PC-3 (cell line): ENCODE results near the gene ZNF789. TPM values are rescaled to one million over a fixed set of nuclear protein-coding genes. Genes with fewer than 3 reads are reported as not detected.

Source experiments
- ATAC-seq: fragments of 200-7000 bp; cut with Tn5 transposase; 2 replicates; pipeline ENCODE4 v1.9.1; 2020; ENCODE audit warnings: mild to moderate bottlenecking, moderate library complexity
- Bru-seq: library from RNA; stranded (reverse); fragments of 400-500 nt; gene quantifications from one replicate; lab custom pipeline; 2021; lab: Mats Ljungman, UMichigan
- BruChase-seq, 2 experiments: library from RNA; stranded (reverse); fragments of 400-500 nt; gene quantifications; one replicate each; lab custom pipeline; 2021; lab: Mats Ljungman, UMichigan
- BruUV-seq: library from RNA; stranded (reverse); fragments of 400-500 nt; replicated peaks from 2 replicates; lab custom pipeline; 2021; lab: Mats Ljungman, UMichigan
- CTCF ChIA-PET: fragments of 300-600 bp; sonication (Branson Sonifier 250); formaldehyde crosslinking; loops from one replicate; lab custom pipeline; 2022; ENCODE audit warnings: antibody characterized with exemption; lab: Charles Lee
- POLR2A ChIA-PET: fragments of 300-600 bp; sonication (Branson Sonifier 250); formaldehyde crosslinking; loops from one replicate; lab custom pipeline; 2022; ENCODE audit warnings: antibody characterized with exemption; ENCODE audit not compliant: unreplicated experiment; lab: Charles Lee
- DNase-seq: peaks from one replicate; pipeline ENCODE4 v3.0.0-alpha.2; 2015
- H2AFZ ChIP-seq: fragments of 300-600 bp; sonication (generic); 2 replicates; pipeline ENCODE4 v1.6.0; 2016; ENCODE audit warnings: antibody characterized with exemption, low read length
- H3F3A ChIP-seq: fragments of 300-600 bp; sonication (generic); one replicate; pipeline ENCODE4 v1.6.0; 2017; ENCODE audit warnings: antibody characterized with exemption, low read length, control low read depth, mild to moderate bottlenecking; ENCODE audit not compliant: unreplicated experiment
- H3K27ac ChIP-seq: fragments of 300-600 bp; sonication (generic); 2 replicates; pipeline ENCODE4 v1.5.1; 2016; ENCODE audit warnings: mild to moderate bottlenecking, low read length
- H3K27me3 ChIP-seq: fragments of 300-600 bp; sonication (generic); 2 replicates; pipeline ENCODE4 v1.6.1; 2016; ENCODE audit warnings: low read length, mixed read lengths
- H3K36me3 ChIP-seq: fragments of 300-600 bp; sonication (generic); 2 replicates; pipeline ENCODE4 v1.6.1; 2016; ENCODE audit warnings: low read depth, mixed run types, low read length, mixed read lengths
- H3K4me1 ChIP-seq: fragments of 300-600 bp; sonication (generic); 2 replicates; pipeline ENCODE4 v1.5.1; 2016; ENCODE audit warnings: low read length; ENCODE audit not compliant: insufficient read depth
- H3K4me2 ChIP-seq: fragments of 300-600 bp; sonication (generic); 2 replicates; pipeline ENCODE4 v1.6.0; 2016; ENCODE audit warnings: low read length
- H3K4me3 ChIP-seq: fragments of 300-600 bp; sonication (generic); 2 replicates; pipeline ENCODE4 v1.5.1; 2016; ENCODE audit warnings: mild to moderate bottlenecking, low read length, mixed read lengths
- H3K79me2 ChIP-seq: fragments of 300-600 bp; sonication (generic); 2 replicates; pipeline ENCODE4 v1.6.1; 2017; ENCODE audit warnings: low read length, mixed read lengths
- H3K9ac ChIP-seq: fragments of 300-600 bp; sonication (generic); 2 replicates; pipeline ENCODE4 v1.6.0; 2016; ENCODE audit warnings: mild to moderate bottlenecking, low read length
- H3K9me2 ChIP-seq: fragments of 300-600 bp; sonication (generic); replicated peaks from 2 replicates; pipeline ENCODE4 v1.6.1; 2016; ENCODE audit warnings: mixed run types, low read length, mixed read lengths
- H3K9me3 ChIP-seq: fragments of 300-600 bp; sonication (generic); 2 replicates; pipeline ENCODE4 v1.6.1; 2016; ENCODE audit warnings: low read length, mixed read lengths
- H4K20me1 ChIP-seq: fragments of 300-600 bp; sonication (generic); 2 replicates; pipeline ENCODE4 v1.6.1; 2016; ENCODE audit warnings: low read length, mixed read lengths
- CTCF ChIP-seq: fragments of 300-600 bp; sonication (generic); conservative IDR thresholded peaks from 2 replicates; pipeline ENCODE4 v1.5.1; 2017; ENCODE audit warnings: antibody characterized with exemption, low read depth, mild to moderate bottlenecking, low read length
- EZH2 ChIP-seq: fragments of 300-600 bp; sonication (generic); IDR thresholded peaks from one replicate; pipeline ENCODE4 v1.6.1; 2017; ENCODE audit warnings: antibody characterized with exemption, mild to moderate bottlenecking, low read length; ENCODE audit not compliant: unreplicated experiment
- EZH2phosphoT487 ChIP-seq: fragments of 300-600 bp; sonication (generic); IDR thresholded peaks from 2 replicates; pipeline ENCODE4 v1.6.1; 2018; ENCODE audit warnings: mild to moderate bottlenecking, antibody characterized with exemption, low read length, borderline replicate concordance
- intact Hi-C: fragments of 100-400 bp; cut with micrococcal nuclease; formaldehyde crosslinking; loops from 2 replicates; pipeline ENCODE4 v1.9.0; 2023
- long read RNA-seq: library from polyadenylated mRNA; unstranded; transcript quantifications from one replicate; pipeline ENCODE4 v2.0.0, GENCODE V29; 2021; ENCODE audit not compliant: unreplicated experiment
- total RNA-seq: library from RNA; depleted of rRNA; stranded (reverse); fragments of >200 nt; gene quantifications from 2 replicates; pipeline ENCODE4 v1.2.3, GENCODE V29; 2014; rRNA removed

ZNF789 gene
- total RNA-seq = 6.6 and 8.3 TPM in 2 replicates
- percentile 68 among the genes with signal in this experiment for Bru-seq, nascent RNA
- percentile 76 among the genes with signal in this experiment for BruChase-seq, experiment 1, labeled RNA remaining after a 6-hour chase
- percentile 71 among the genes with signal in this experiment for BruChase-seq, experiment 2, labeled RNA remaining after a 2-hour chase
- long read RNA-seq, partial matches to known transcripts = 1 of 40 reads
- long read RNA-seq, other reads (novel, unspliced or antisense) = 34 of 40 reads

- no peaks in the 10 kb centered on the region for H3K9me2 ChIP-seq
- ChIA-PET POLR2A (no interaction called here), CTCF (interaction anchor here (0.6 kb wide), 1 partner anchor 521 kb away, joined by 3 read pairs; no protein-coding TSS in a partner anchor)
- intact Hi-C loops = loop anchor here (2.0 kb wide), 1 partner anchor 34 kb away; no protein-coding TSS in a partner anchor
- H3K27me3 ChIP-seq = no peaks in the 10 kb centered on the region
- peaks cover 5% of the 10 kb centered on the region; the same call in 1 of the 2 replicates for H3K4me1 ChIP-seq
- TSS peak; percentile 81 for BruUV-seq
- no peaks in the 10 kb centered on the region; the same call in 1 of the 2 replicates for H3K36me3 ChIP-seq
- H3K4me2 ChIP-seq = peak within 1 kb of the TSS; percentile 95
- H3K27ac ChIP-seq = peak within 1 kb of the TSS; percentile 83
- H2AFZ ChIP-seq = peak within 1 kb of the TSS; percentile 83
- peak; percentile 95 for DNase-seq
- H3K79me2 ChIP-seq = peaks cover 48% of the 10 kb centered on the region
- H3K9ac ChIP-seq = peak within 1 kb of the TSS; percentile 93
- H4K20me1 ChIP-seq = no peaks in the 10 kb centered on the region
- H3K4me3 ChIP-seq = peak within 1 kb of the TSS; percentile 83
- no peaks in the 10 kb centered on the region for H3K9me3 ChIP-seq
- no peaks in the 10 kb centered on the region for H3F3A ChIP-seq
- ATAC-seq = peak; percentile 97
- TF ChIP-seq EZH2 = no peak
- no peak for TF ChIP-seq CTCF
- TF ChIP-seq EZH2phosphoT487 = no peak
These were observed at the start of gene ZNF789 for GRCh38 chr7:99472561-99473314. Gene ZNF789, plus strand, starts transcription at chr7:99472890. Its CDS starts 3,567 bp downstream, at chr7:99476457.

- Histone ChIP-seq H3F3A (no peaks in the 10 kb centered on the region), H3K4me2 (no peak overlapping the region), H2AFZ (no peak overlapping the region), H3K36me3 (peaks cover 4% of the 10 kb centered on the region; the same call in 1 of the 2 replicates), H3K27me3 (no peaks in the 10 kb centered on the region), H3K9ac (no peak overlapping the region), H3K9me3 (no peaks in the 10 kb centered on the region), H3K27ac (no peak overlapping the region), H3K4me3 (no peak overlapping the region), H4K20me1 (no peaks in the 10 kb centered on the region), H3K79me2 (no peaks in the 10 kb centered on the region), H3K4me1 (no peaks in the 10 kb centered on the region), H3K9me2 (no peaks in the 10 kb centered on the region)
- TF ChIP-seq EZH2 (no peak), CTCF (no peak), EZH2phosphoT487 (no peak)
- POLR2A ChIA-PET = no interaction called here
- DNase-seq (no peak), ATAC-seq (no peak)
- CTCF ChIA-PET = no interaction called here
- intact Hi-C loops = no loop called here
- BruUV-seq = no TSS peak
These were observed 47.6 kb upstream of the ZNF789 start for GRCh38 chr7:99424932-99425730.
